B cell (primary cell): ENCODE measurements around the gene MCM5. TPM values are rescaled to one million over a fixed set of nuclear protein-coding genes. Genes with fewer than 3 reads are reported as not detected.

ENCODE experiments used
- ATAC-seq: fragments of 200-7000 bp; cut with Tn5 transposase; one replicate; pipeline ENCODE4 v1.10.0; 2021; ENCODE audit warnings: low read depth, mild to moderate bottlenecking, moderate number of reproducible peaks, moderate library complexity
- CTCF ChIA-PET: fragments of 350-600 bp; sonication (Branson Sonifier 250); formaldehyde crosslinking; loops from one replicate; lab custom pipeline; 2021; ENCODE audit warnings: antibody characterized with exemption, inconsistent platforms; lab: Charles Lee
- POLR2A ChIA-PET: fragments of 350-600 bp; sonication (Branson Sonifier 250); formaldehyde crosslinking; loops from one replicate; lab custom pipeline; 2021; ENCODE audit warnings: antibody characterized with exemption; lab: Charles Lee
- DNase-seq: peaks from one replicate; pipeline ENCODE4 v3.0.0; 2013
- H2AFZ ChIP-seq: 2 replicates; pipeline ENCODE4 v1.6.1; 2012; ENCODE audit warnings: mild to moderate bottlenecking, low read depth, low read length; ENCODE audit not compliant: insufficient read depth, poor library complexity, severe bottlenecking
- H3K27ac ChIP-seq, 2 donors: 1 replicate in 1 of 2; 2 replicates in 1 of 2; pipeline ENCODE4 v1.5.1; 2012 to 2013; ENCODE audit warnings: low read length in 2 of 2, mild to moderate bottlenecking in 2 of 2, moderate library complexity in 1 of 2
- H3K27me3 ChIP-seq, 4 experiments: fragments of 200-600 bp in 1 of 4; sonication (generic) in 1 of 4; replicated peaks in 1 of 4; 1 replicate in 2 of 4; 2 replicates in 2 of 4; pipeline versions ENCODE4 v1.6.1 to v1.7.0; 2013 to 2016; ENCODE audit warnings: low read length in 3 of 4, mild to moderate bottlenecking in 2 of 4, mixed read lengths in 1 of 4, moderate library complexity in 1 of 4; ENCODE audit not compliant: insufficient read depth in 4 of 4, control insufficient read depth in 3 of 4; ENCODE audit errors: control extremely low read depth in 1 of 4
- H3K36me3 ChIP-seq, 2 experiments: replicated peaks in 1 of 2; 1 replicate in 1 of 2; 2 replicates in 1 of 2; pipeline versions ENCODE4 v1.6.1 to v1.7.1; 2013; ENCODE audit warnings: low read length in 1 of 2; ENCODE audit not compliant: insufficient read depth in 2 of 2, control insufficient read depth in 1 of 2; ENCODE audit errors: control extremely low read depth in 1 of 2, extremely low read depth in 1 of 2
- H3K4me1 ChIP-seq, 2 donors: fragments of 200-600 bp in 1 of 2; sonication (generic) in 1 of 2; 1 replicate in 1 of 2; 2 replicates in 1 of 2; pipeline versions ENCODE4 v1.5.1 to v1.6.1; 2013 to 2017; ENCODE audit warnings: low read length in 2 of 2; ENCODE audit not compliant: control insufficient read depth in 2 of 2, insufficient read depth in 2 of 2
- H3K4me2 ChIP-seq: replicated peaks from 2 replicates; pipeline ENCODE3; 2012; ENCODE audit warnings: mild to moderate bottlenecking, low read depth, low read length; ENCODE audit not compliant: poor library complexity, severe bottlenecking
- H3K4me3 ChIP-seq, 5 experiments: fragments of 200-600 bp in 1 of 5; sonication (generic) in 1 of 5; 1 replicate in 3 of 5; 2 replicates in 2 of 5; pipeline versions ENCODE4 v1.5.1 to v1.7.0; 2011 to 2016; ENCODE audit warnings: low read length in 4 of 5, mild to moderate bottlenecking in 4 of 5, low read depth in 2 of 5, control low read depth in 1 of 5, moderate library complexity in 1 of 5; ENCODE audit not compliant: insufficient read depth in 1 of 5; ENCODE audit errors: control extremely low read depth in 1 of 5, extremely low read depth in 1 of 5
- H3K79me2 ChIP-seq: fragments of 200-600 bp; sonication (generic); one replicate; pipeline ENCODE4 v1.6.0; 2016; ENCODE audit warnings: low read length; ENCODE audit not compliant: control insufficient read depth, insufficient read depth
- H3K9ac ChIP-seq: fragments of 200-600 bp; sonication (generic); 2 replicates; pipeline ENCODE4 v1.6.1; 2017; ENCODE audit warnings: mild to moderate bottlenecking, low read length, moderate library complexity
- H3K9me3 ChIP-seq, 3 donors: one replicate each; pipeline versions ENCODE4 v1.6.1 to v1.7.1; 2013; ENCODE audit warnings: low read length in 2 of 3; ENCODE audit not compliant: control insufficient read depth in 2 of 3, insufficient read depth in 1 of 3; ENCODE audit errors: control extremely low read depth in 1 of 3
- H4K20me1 ChIP-seq: 2 replicates; pipeline ENCODE4 v1.6.0; 2012; ENCODE audit warnings: mild to moderate bottlenecking, low read length; ENCODE audit not compliant: insufficient read depth, control insufficient read depth, poor library complexity, severe bottlenecking
- H3K27ac Mint-ChIP-seq: one replicate; pipeline ENCODE4 v1.8.0; 2021; ENCODE audit warnings: mixed read lengths
- H3K27me3 Mint-ChIP-seq: one replicate; pipeline ENCODE4 v1.8.0; 2021; ENCODE audit warnings: mixed read lengths
- H3K4me1 Mint-ChIP-seq: one replicate; pipeline ENCODE4 v1.8.0; 2021; ENCODE audit warnings: mixed read lengths
- H3K4me3 Mint-ChIP-seq: one replicate; pipeline ENCODE4 v1.8.0; 2021; ENCODE audit warnings: mixed read lengths
- H3K9me3 Mint-ChIP-seq: one replicate; pipeline ENCODE4 v1.8.0; 2022; ENCODE audit warnings: mixed read lengths; ENCODE audit not compliant: insufficient read depth
- CTCF ChIP-seq: fragments of 200-600 bp; IDR thresholded peaks from one replicate; pipeline ENCODE4 v1.8.0; 2022; ENCODE audit warnings: antibody characterized with exemption, mild to moderate bottlenecking
- EZH2 ChIP-seq: IDR thresholded peaks from 2 replicates; pipeline ENCODE4 v1.6.1; 2012; ENCODE audit warnings: borderline replicate concordance, low read depth, mild to moderate bottlenecking, moderate library complexity, low read length; ENCODE audit not compliant: insufficient read depth, poor library complexity, severe bottlenecking
- WGBS: methylation state at CpG from one replicate; pipeline ENCODE4 v1.1.5; 2013; ENCODE audit warnings: missing lambda C conversion rate; ENCODE audit not compliant: insufficient coverage; 5-methylcytosine and 5-hydroxymethylcytosine counted together
- intact Hi-C: fragments of 100-400 bp; cut with micrococcal nuclease; formaldehyde crosslinking; loops from one replicate; pipeline ENCODE4 v1.10.0; 2022
- polyA plus RNA-seq: library from polyadenylated mRNA; depleted of rRNA; stranded (reverse); fragments of >200 nt; gene quantifications from 2 replicates; pipeline ENCODE4 v1.2.3, GENCODE V29; 2012
- total RNA-seq, 2 donors: library from RNA; stranded (reverse); fragments of 120-200 nt in 1 of 2; gene quantifications; 1 replicate in 1 of 2; 2 replicates in 1 of 2; pipeline versions ENCODE4 v1.2.3 to v1.2.4, GENCODE V29; 2013 to 2022

The MCM5 gene
- total and polyA plus RNA-seq, 2 donors (not counting 1 experiment from before 2014, with no cell fraction given): 112 to 203 TPM

DNA sequence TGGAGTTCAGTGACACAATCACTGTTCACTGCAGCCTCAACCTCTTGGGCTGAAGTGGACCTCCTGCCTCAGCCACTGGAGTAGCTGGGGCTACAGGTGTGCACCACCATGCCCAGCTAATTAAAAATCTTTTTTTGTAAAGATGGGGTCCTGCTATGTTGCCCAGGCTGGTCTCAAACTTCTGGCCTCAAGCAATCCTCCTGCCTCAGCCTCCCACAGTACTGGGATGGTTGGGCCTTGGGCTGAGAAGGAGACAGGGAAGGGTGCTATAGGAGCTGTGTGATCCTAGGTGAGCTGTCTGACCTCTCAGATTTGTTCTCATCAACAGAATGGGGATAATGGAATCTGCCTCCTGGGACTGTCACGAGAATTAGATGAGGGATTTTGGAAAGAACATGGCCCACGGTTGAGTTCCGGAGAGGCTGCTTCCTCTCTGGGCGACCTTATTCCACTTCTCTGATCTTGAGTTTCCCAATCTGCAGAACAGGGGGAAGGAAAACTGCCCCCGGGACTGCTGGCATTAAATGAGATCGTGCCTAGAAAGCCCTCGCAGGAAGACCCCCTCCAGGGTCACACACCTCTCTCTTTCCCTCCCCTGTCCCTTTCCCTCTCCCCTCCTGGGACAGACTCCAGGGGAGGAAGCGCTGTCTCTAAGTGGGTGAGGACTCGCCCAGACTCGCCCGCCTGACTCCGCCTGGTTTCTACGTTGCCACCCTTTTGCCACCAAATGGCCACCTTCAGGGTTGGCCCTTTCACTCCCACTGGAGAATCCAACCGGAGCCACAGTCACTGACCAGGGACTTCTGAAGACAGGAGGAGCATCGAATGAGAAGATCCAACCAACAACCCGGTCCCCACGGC is 50.1 kb downstream of the MCM5 start:
- H3K36me3 ChIP-seq: peaks cover 0 to 9% of the 10 kb centered on the region in 2 experiments

More for the DNA sequence above, 50.1 kb downstream of the MCM5 start:
- Histone ChIP-seq H3K4me3 (no peak overlapping the region), H3K9me3 (no peaks in the 10 kb centered on the region), H2AFZ (no peak overlapping the region), H3K9ac (no peak overlapping the region), H4K20me1 (no peaks in the 10 kb centered on the region), H3K4me1 (peaks cover 2 to 8% of the 10 kb centered on the region in 2 donors), H3K79me2 (no peaks in the 10 kb centered on the region), H3K4me2 (no peak overlapping the region), H3K27me3 (no peaks in the 10 kb centered on the region), H3K27ac (no peak overlapping the region)
- Mint-ChIP-seq H3K4me1 (peaks cover 9% of the 10 kb centered on the region), H3K9me3 (no peaks in the 10 kb centered on the region), H3K4me3 (no peak overlapping the region), H3K27me3 (no peaks in the 10 kb centered on the region), H3K27ac (no peak overlapping the region)
- DNase-seq: no peak
- ChIA-PET CTCF (no interaction called here), POLR2A (no interaction called here)
- no peak for TF ChIP-seq CTCF
- no peak for TF ChIP-seq EZH2
- 98% methylated on average over 14 of the region's 17 CpGs for WGBS
- no peak for ATAC-seq
- intact Hi-C loops: no loop called here
